ENCODE measurements around the gene MRPS34.

GRCh38 chr16:1768767-1769401 is 4.0 kb downstream of the MRPS34 start:
- TF ChIP-seq, protein P1, sequence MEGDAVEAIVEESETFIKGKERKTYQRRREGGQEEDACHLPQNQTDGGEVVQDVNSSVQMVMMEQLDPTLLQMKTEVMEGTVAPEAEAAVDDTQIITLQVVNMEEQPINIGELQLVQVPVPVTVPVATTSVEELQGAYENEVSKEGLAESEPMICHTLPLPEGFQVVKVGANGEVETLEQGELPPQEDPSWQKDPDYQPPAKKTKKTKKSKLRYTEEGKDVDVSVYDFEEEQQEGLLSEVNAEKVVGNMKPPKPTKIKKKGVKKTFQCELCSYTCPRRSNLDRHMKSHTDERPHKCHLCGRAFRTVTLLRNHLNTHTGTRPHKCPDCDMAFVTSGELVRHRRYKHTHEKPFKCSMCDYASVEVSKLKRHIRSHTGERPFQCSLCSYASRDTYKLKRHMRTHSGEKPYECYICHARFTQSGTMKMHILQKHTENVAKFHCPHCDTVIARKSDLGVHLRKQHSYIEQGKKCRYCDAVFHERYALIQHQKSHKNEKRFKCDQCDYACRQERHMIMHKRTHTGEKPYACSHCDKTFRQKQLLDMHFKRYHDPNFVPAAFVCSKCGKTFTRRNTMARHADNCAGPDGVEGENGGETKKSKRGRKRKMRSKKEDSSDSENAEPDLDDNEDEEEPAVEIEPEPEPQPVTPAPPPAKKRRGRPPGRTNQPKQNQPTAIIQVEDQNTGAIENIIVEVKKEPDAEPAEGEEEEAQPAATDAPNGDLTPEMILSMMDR (IDR thresholded peaks at IDR 0.05), result no peak
- no peak for TF ChIP-seq POLR2A (IDR thresholded peaks at IDR 0.05)
- no peak for TF ChIP-seq POLR2AphosphoS5 (IDR thresholded peaks at IDR 0.05)

All from stomach (tissue), 4 donors.